ENCODE measurements around the gene SLC35A2.
"Not testable (repeated sequence)": the region's sequence is repeated elsewhere in the genome, so short reads cannot be mapped to it uniquely, and the experiment has no call there.

SLC35A2 gene

GRCh38 chrX:48854121-48854804, 57.2 kb downstream of the SLC35A2 start:
- FAIRE-seq; DNase-seq (ENCODE audit: insufficient read length, low spot score): not testable (repeated sequence)

GRCh38 chrX:48853494-48853893, 58.0 kb downstream of the SLC35A2 start:
- FAIRE-seq; DNase-seq (ENCODE audit: insufficient read length, low spot score): not testable (repeated sequence)

Data from HTR-8/SVneo (cell line).